Endothelial cell of umbilical vein (primary cell): ENCODE measurements around the gene LMBR1L. TPM values are rescaled to one million over a fixed set of nuclear protein-coding genes. Genes with fewer than 3 reads are reported as not detected.

Source experiments
- BruUV-seq: library from RNA; stranded (reverse); fragments of 400-500 nt; replicated peaks from 2 replicates; lab custom pipeline; 2021; lab: Mats Ljungman, UMichigan
- CTCF ChIA-PET: fragments of 300-600, 350-600 bp; sonication (Branson Sonifier 250); formaldehyde crosslinking; loops from one replicate; lab custom pipeline; 2021; ENCODE audit warnings: antibody characterized with exemption, inconsistent platforms; lab: Charles Lee
- POLR2A ChIA-PET: fragments of 300-600, 350-600 bp; sonication (Branson Sonifier 250); formaldehyde crosslinking; loops from one replicate; lab custom pipeline; 2021; ENCODE audit warnings: antibody characterized with exemption, inconsistent platforms; lab: Charles Lee
- DNase-seq: peaks from one replicate; pipeline ENCODE4 v3.0.0-alpha.2; 2011; ENCODE audit warnings: low read depth, low spot score
- FAIRE-seq: peaks from 2 replicates; lab custom pipeline; 2011; peaks lifted over from hg19 to GRCh38; lab: Jason Lieb, UNC
- H2AFZ ChIP-seq: 2 replicates; pipeline ENCODE4 v1.6.0; 2012; ENCODE audit warnings: low read depth, low read length, control low read depth, inconsistent platforms
- H3K27ac ChIP-seq: 2 replicates; pipeline ENCODE4 v1.5.1; 2011; ENCODE audit warnings: low read depth, mild to moderate bottlenecking, control low read depth, low read length, moderate library complexity; ENCODE audit not compliant: insufficient read depth
- H3K27me3 ChIP-seq, 2 experiments: 2 replicates each; pipeline versions ENCODE4 v1.6.0 to v1.6.1; 2011; ENCODE audit warnings: low read length in 2 of 2, mixed read lengths in 1 of 2; ENCODE audit not compliant: control insufficient read depth in 2 of 2, insufficient read depth in 2 of 2
- H3K36me3 ChIP-seq, 2 experiments: 2 replicates in 1 of 2; 3 replicates in 1 of 2; pipeline ENCODE4 v1.5.1; 2011; ENCODE audit warnings: low read length in 2 of 2, mild to moderate bottlenecking in 1 of 2, moderate library complexity in 1 of 2; ENCODE audit not compliant: control insufficient read depth in 2 of 2, insufficient read depth in 2 of 2; ENCODE audit errors: extremely low read depth in 1 of 2
- H3K4me1 ChIP-seq: 3 replicates; pipeline ENCODE4 v1.5.1; 2011; ENCODE audit warnings: mild to moderate bottlenecking, low read length; ENCODE audit not compliant: control insufficient read depth, insufficient read depth; ENCODE audit errors: extremely low read depth
- H3K4me2 ChIP-seq: 2 replicates; pipeline ENCODE4 v1.6.1; 2011; ENCODE audit warnings: low read length, control low read depth, mixed read lengths; ENCODE audit not compliant: insufficient read depth
- H3K4me3 ChIP-seq, 3 experiments: fragments of 200-600 bp in 1 of 3; sonication (generic), shearing (Covaris generic) in 1 of 3; replicated peaks in 1 of 3; 2 replicates each; pipeline ENCODE4 v1.5.1; 2011 to 2016; ENCODE audit warnings: control low read depth in 3 of 3, low read length in 3 of 3, mild to moderate bottlenecking in 2 of 3, inconsistent platforms in 1 of 3, low read depth in 1 of 3, moderate library complexity in 1 of 3; ENCODE audit not compliant: insufficient read depth in 1 of 3
- H3K79me2 ChIP-seq: 2 replicates; pipeline ENCODE4 v1.6.0; 2012; ENCODE audit warnings: low read length, inconsistent platforms; ENCODE audit not compliant: control insufficient read depth, insufficient read depth
- H3K9ac ChIP-seq: replicated peaks from 2 replicates; pipeline ENCODE3; 2011; ENCODE audit warnings: low read length, control low read depth; ENCODE audit not compliant: insufficient read depth; ENCODE audit errors: extremely low read depth
- H3K9me1 ChIP-seq: replicated peaks from 3 replicates; pipeline ENCODE4 v1.6.0; 2011; ENCODE audit warnings: mild to moderate bottlenecking, low read length; ENCODE audit not compliant: control insufficient read depth, insufficient read depth; ENCODE audit errors: extremely low read depth
- H3K9me3 ChIP-seq: replicated peaks from 2 replicates; pipeline ENCODE4 v1.5.1; 2012; ENCODE audit warnings: low read length, inconsistent platforms; ENCODE audit not compliant: control insufficient read depth, insufficient read depth
- H4K20me1 ChIP-seq: replicated peaks from 2 replicates; pipeline ENCODE3; 2011; ENCODE audit warnings: mild to moderate bottlenecking, low read length; ENCODE audit not compliant: control insufficient read depth, insufficient read depth; ENCODE audit errors: extremely low read depth
- EZH2 ChIP-seq: IDR thresholded peaks from 2 replicates; pipeline ENCODE4 v1.6.1; 2012; ENCODE audit warnings: borderline replicate concordance, low read depth, mild to moderate bottlenecking, moderate library complexity, low read length, inconsistent platforms; ENCODE audit not compliant: severe bottlenecking
- FOS ChIP-seq: IDR thresholded peaks from 2 replicates; pipeline ENCODE4 v1.6.1; 2011; ENCODE audit warnings: mild to moderate bottlenecking, low read length, moderate library complexity, borderline replicate concordance; ENCODE audit not compliant: insufficient read depth
- GATA2 ChIP-seq: IDR thresholded peaks from 2 replicates; pipeline ENCODE4 v1.7.0; 2011; ENCODE audit warnings: low read depth, mild to moderate bottlenecking, moderate library complexity, mixed read lengths, low read length; ENCODE audit not compliant: insufficient read length, insufficient read depth
- JUN ChIP-seq: IDR thresholded peaks from 2 replicates; pipeline ENCODE4 v1.6.1; 2011; ENCODE audit warnings: borderline replicate concordance, low read depth; ENCODE audit not compliant: insufficient read length, insufficient read depth
- MYC ChIP-seq: IDR thresholded peaks from one replicate; pipeline ENCODE4 v1.6.1; 2011; ENCODE audit warnings: mild to moderate bottlenecking, low read depth, low read length
- POLR2A ChIP-seq: IDR thresholded peaks from 2 replicates; pipeline ENCODE4 v1.6.1; 2012; ENCODE audit warnings: low read depth, mild to moderate bottlenecking, control low read depth, low read length
- POLR2AphosphoS5 ChIP-seq: IDR thresholded peaks from 2 replicates; pipeline ENCODE4 v1.6.1; 2012; ENCODE audit warnings: low read depth, mild to moderate bottlenecking, control low read depth, low read length, moderate library complexity; ENCODE audit not compliant: insufficient read depth
- dilution Hi-C: fragments of 300-500 bp; cut with MboI; formaldehyde crosslinking; loops from one replicate; pipeline ENCODE4 v1.15.0; 2019; ENCODE audit warnings: low sequenced_read_pairs; ENCODE audit not compliant: extremely low pct_ligation_motif_present
- intact Hi-C: fragments of 100-400 bp; cut with micrococcal nuclease; formaldehyde crosslinking; loops from one replicate; pipeline ENCODE4 v1.10.0; 2022
- polyA plus RNA-seq, 4 experiments: library from polyadenylated mRNA; depleted of rRNA in 3 of 4; stranded (reverse) in 3 of 4; unstranded in 1 of 4; fragments of >200 nt; gene quantifications; 2 replicates each; pipeline versions ENCODE4 v1.2.1 to v1.2.3, GENCODE V29; 2011 to 2012; ENCODE audit warnings: missing spikeins in 1 of 4
- total RNA-seq: library from RNA; stranded (reverse); gene quantifications from 2 replicates; pipeline ENCODE4 v1.2.3, GENCODE V29; 2021
- TF ChIP-seq, protein P1 (sequence below): IDR thresholded peaks from 2 replicates; pipeline ENCODE4 v1.6.1; 2011; ENCODE audit not compliant: insufficient read depth, insufficient read length
- TF ChIP-seq, protein P2 (sequence below), 2 donors: IDR thresholded peaks; 1 replicate in 1 of 2; 2 replicates in 1 of 2; pipeline ENCODE4 v1.5.1; 2011; ENCODE audit warnings: low read length in 2 of 2, mild to moderate bottlenecking in 2 of 2, moderate library complexity in 2 of 2, control low read depth in 1 of 2, inconsistent platforms in 1 of 2, low read depth in 1 of 2; ENCODE audit not compliant: insufficient read depth in 1 of 2; ENCODE audit errors: extremely low read depth in 1 of 2

The LMBR1L gene
- total and polyA plus RNA-seq, 2 donors (not counting 3 experiments of a cell fraction or from before 2014, with no cell fraction given): 78.3 to 106 TPM

DNA sequence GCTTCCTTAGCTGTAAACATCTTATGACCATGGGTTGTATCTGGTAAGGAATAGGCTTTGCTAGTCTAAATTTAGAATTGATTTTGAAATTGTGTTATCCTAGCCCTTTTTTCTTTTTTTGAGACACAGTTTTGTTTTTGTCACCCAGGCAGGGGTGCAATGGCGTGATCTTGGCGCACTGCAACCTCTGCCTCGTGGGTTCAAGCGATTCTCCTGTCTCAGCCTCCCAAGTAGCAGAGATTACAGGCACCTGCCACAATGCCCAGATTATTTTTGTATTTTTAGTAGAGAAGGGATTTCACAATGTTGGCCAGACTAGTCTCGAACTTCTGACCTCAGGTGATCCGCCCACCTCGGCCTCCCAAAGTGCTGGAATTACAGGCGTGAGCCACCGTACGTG, 22.9 kb upstream of the LMBR1L start:
- CTCF ChIA-PET: interaction anchor here (0.8 to 4.5 kb wide), 3 partner anchors 45 to 102 kb away, joined by 5 to 57 read pairs (median 46); no protein-coding TSS in a partner anchor
- Histone ChIP-seq H3K9me1 (no peaks in the 10 kb centered on the region), H3K4me3 (no peak overlapping the region), H3K9ac (no peak overlapping the region), H3K36me3 (peaks cover 8 to 10% of the 10 kb centered on the region in 2 experiments), H3K27me3 (no peaks in the 10 kb centered on the region), H3K9me3 (no peaks in the 10 kb centered on the region), H3K4me1 (peaks cover 22% of the 10 kb centered on the region), H3K27ac (no peak overlapping the region), H3K4me2 (no peak overlapping the region), H3K79me2 (peaks cover 29% of the 10 kb centered on the region), H4K20me1 (peaks cover 4% of the 10 kb centered on the region), H2AFZ (no peak overlapping the region)
- no TSS peak for BruUV-seq
- dilution Hi-C loops: no loop called here
- POLR2A ChIA-PET: interaction anchor here (0.7 to 1.1 kb wide), 3 partner anchors 16 to 78 kb away, joined by 3 to 7 read pairs (median 3); no protein-coding TSS in a partner anchor
- intact Hi-C loops: no loop called here
- TF ChIP-seq FOS (no peak), JUN (no peak), EZH2 (no peak), POLR2A (no peak), GATA2 (no peak), MYC (no peak), POLR2AphosphoS5 (no peak)
- TF ChIP-seq, protein P1, sequence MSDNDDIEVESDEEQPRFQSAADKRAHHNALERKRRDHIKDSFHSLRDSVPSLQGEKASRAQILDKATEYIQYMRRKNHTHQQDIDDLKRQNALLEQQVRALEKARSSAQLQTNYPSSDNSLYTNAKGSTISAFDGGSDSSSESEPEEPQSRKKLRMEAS: no peak
- TF ChIP-seq, protein P2, sequence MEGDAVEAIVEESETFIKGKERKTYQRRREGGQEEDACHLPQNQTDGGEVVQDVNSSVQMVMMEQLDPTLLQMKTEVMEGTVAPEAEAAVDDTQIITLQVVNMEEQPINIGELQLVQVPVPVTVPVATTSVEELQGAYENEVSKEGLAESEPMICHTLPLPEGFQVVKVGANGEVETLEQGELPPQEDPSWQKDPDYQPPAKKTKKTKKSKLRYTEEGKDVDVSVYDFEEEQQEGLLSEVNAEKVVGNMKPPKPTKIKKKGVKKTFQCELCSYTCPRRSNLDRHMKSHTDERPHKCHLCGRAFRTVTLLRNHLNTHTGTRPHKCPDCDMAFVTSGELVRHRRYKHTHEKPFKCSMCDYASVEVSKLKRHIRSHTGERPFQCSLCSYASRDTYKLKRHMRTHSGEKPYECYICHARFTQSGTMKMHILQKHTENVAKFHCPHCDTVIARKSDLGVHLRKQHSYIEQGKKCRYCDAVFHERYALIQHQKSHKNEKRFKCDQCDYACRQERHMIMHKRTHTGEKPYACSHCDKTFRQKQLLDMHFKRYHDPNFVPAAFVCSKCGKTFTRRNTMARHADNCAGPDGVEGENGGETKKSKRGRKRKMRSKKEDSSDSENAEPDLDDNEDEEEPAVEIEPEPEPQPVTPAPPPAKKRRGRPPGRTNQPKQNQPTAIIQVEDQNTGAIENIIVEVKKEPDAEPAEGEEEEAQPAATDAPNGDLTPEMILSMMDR (IDR thresholded peaks at IDR 0.05; ENCODE audit: extremely low read depth in 1 of 2, insufficient read depth in 1 of 2, low read depth in 1 of 2, low read length in 2 of 2): no peak
- FAIRE-seq (no peak), DNase-seq (no peak)
